GM23338 (cell line): Measurements from ENCODE around the gene NLK. TPM values are rescaled to one million over a fixed set of nuclear protein-coding genes. Genes with fewer than 3 reads are reported as not detected.

Experiments
- CREB1 ChIP-seq: fragments of 250-450 bp; sonication (Bioruptor Pico); IDR thresholded peaks from 2 replicates; pipeline ENCODE4 v1.5.0; 2020; ENCODE audit warnings: low read depth, mild to moderate bottlenecking, moderate library complexity
- EZH2 ChIP-seq: fragments of 200-600 bp; sonication (generic); IDR thresholded peaks from one replicate; pipeline ENCODE4 v1.8.0; 2017; ENCODE audit warnings: antibody characterized with exemption, mild to moderate bottlenecking, low read depth; ENCODE audit not compliant: unreplicated experiment
- EZH2phosphoT487 ChIP-seq: fragments of 200-600 bp; sonication (generic); IDR thresholded peaks from one replicate; pipeline ENCODE4 v1.8.1; 2018; ENCODE audit warnings: antibody characterized with exemption; ENCODE audit not compliant: unreplicated experiment
- JUNB ChIP-seq: IDR thresholded peaks from one replicate; pipeline ENCODE4 v1.6.1; 2016; ENCODE audit warnings: antibody characterized with exemption; ENCODE audit not compliant: unreplicated experiment
- REST ChIP-seq: IDR thresholded peaks from one replicate; pipeline ENCODE4 v1.6.1; 2018; ENCODE audit warnings: antibody characterized with exemption; ENCODE audit not compliant: unreplicated experiment
- ZNF331 ChIP-seq: fragments of 250-450 bp; sonication (Bioruptor Pico); IDR thresholded peaks from 2 replicates; pipeline ENCODE4 v1.5.0; 2020; ENCODE audit warnings: low read depth, mild to moderate bottlenecking, moderate library complexity
- ZNF462 ChIP-seq: fragments of 250-450 bp; sonication (Bioruptor Pico); IDR thresholded peaks from 2 replicates; pipeline ENCODE4 v1.5.0; 2020; ENCODE audit warnings: mild to moderate bottlenecking, moderate library complexity
- polyA plus RNA-seq: library from polyadenylated mRNA; unstranded; fragments of >200 nt; fragmentation: Nextera tagmentation; extraction: Ambion mirVana; gene quantifications from 2 replicates; pipeline ENCODE4 v1.2.1, GENCODE V29; 2016
- total RNA-seq: library from RNA; depleted of rRNA; stranded (reverse); fragments of >200 nt; shearing (Covaris generic); gene quantifications from 2 replicates; pipeline ENCODE4 v1.2.3, GENCODE V29; 2014

Gene NLK
- total and polyA plus RNA-seq, 2 experiments from 2014 or later = 34.7 to 78.5 TPM

- no peak for TF ChIP-seq ZNF462 (CRISPR knock-in tag)
- no peak for TF ChIP-seq CREB1 (CRISPR knock-in tag)
- TF ChIP-seq REST = no peak
- TF ChIP-seq EZH2phosphoT487 = no peak
- no peak for TF ChIP-seq ZNF331 (CRISPR knock-in tag)
- TF ChIP-seq EZH2 = no peak
- no peak for TF ChIP-seq JUNB
Observed at GRCh38 chr17:28170771-28171170, 128.3 kb downstream of the NLK start (continued).
